Liver (tissue), 9 donors: Measurements from ENCODE around the gene TTC28. TPM values are rescaled to one million over a fixed set of nuclear protein-coding genes. Genes with fewer than 3 reads are reported as not detected.

Source experiments
- DNase-seq: peaks from one replicate; pipeline ENCODE4 v3.0.0-alpha.2; 2017; ENCODE audit warnings: low spot score
- H3K27ac ChIP-seq, 2 donors: one replicate each; pipeline ENCODE4 v1.7.0; 2013; ENCODE audit warnings: inconsistent platforms in 2 of 2, low read length in 2 of 2, control low read depth in 1 of 2, low read depth in 1 of 2, mild to moderate bottlenecking in 1 of 2
- H3K27me3 ChIP-seq, 4 donors: one replicate each; pipeline versions ENCODE4 v1.6.1 to v1.7.0; 2013; ENCODE audit warnings: low read length in 3 of 4, inconsistent platforms in 1 of 4, mild to moderate bottlenecking in 1 of 4, moderate library complexity in 1 of 4; ENCODE audit not compliant: control insufficient read depth in 4 of 4, insufficient read depth in 4 of 4
- H3K36me3 ChIP-seq, 4 donors: one replicate each; pipeline versions ENCODE4 v1.6.1 to v1.7.0; 2013; ENCODE audit warnings: low read length in 3 of 4, mild to moderate bottlenecking in 3 of 4, low read depth in 1 of 4, moderate library complexity in 1 of 4; ENCODE audit not compliant: control insufficient read depth in 4 of 4, insufficient read depth in 3 of 4
- H3K4me1 ChIP-seq, 4 donors: one replicate each; pipeline versions ENCODE4 v1.6.1 to v1.7.0; 2013; ENCODE audit warnings: low read length in 3 of 4, mild to moderate bottlenecking in 3 of 4, moderate library complexity in 1 of 4; ENCODE audit not compliant: control insufficient read depth in 4 of 4, insufficient read depth in 4 of 4
- H3K4me3 ChIP-seq, 3 donors: one replicate each; pipeline versions ENCODE4 v1.6.1 to v1.7.0; 2013; ENCODE audit warnings: low read length in 3 of 3, control low read depth in 1 of 3, low read depth in 1 of 3, mild to moderate bottlenecking in 1 of 3
- H3K9ac ChIP-seq, 2 donors: one replicate each; pipeline ENCODE4 v1.7.0; 2013; ENCODE audit warnings: low read length in 2 of 2, mild to moderate bottlenecking in 2 of 2, moderate library complexity in 2 of 2, control low read depth in 1 of 2, low read depth in 1 of 2
- H3K9me3 ChIP-seq, 4 donors: one replicate each; pipeline versions ENCODE4 v1.6.1 to v1.7.0; 2013; ENCODE audit warnings: low read length in 3 of 4; ENCODE audit not compliant: control insufficient read depth in 4 of 4
- ATF3 ChIP-seq: IDR thresholded peaks from 2 replicates; pipeline ENCODE4 v1.6.1; 2016; ENCODE audit warnings: antibody characterized with exemption
- CTCF ChIP-seq: fragments of 150-350 bp; IDR thresholded peaks from 2 replicates; pipeline ENCODE4 v1.5.1; 2017; ENCODE audit warnings: improper control_type of control experiment, low read depth, low read length; ENCODE audit not compliant: missing input control
- EGR1 ChIP-seq, 2 donors: IDR thresholded peaks; 2 replicates each; pipeline ENCODE4 v1.6.1; 2016 to 2018; ENCODE audit warnings: antibody characterized with exemption in 2 of 2, low read depth in 2 of 2
- FOXA1 ChIP-seq: IDR thresholded peaks from 2 replicates; pipeline ENCODE4 v1.6.1; 2016; ENCODE audit warnings: antibody characterized with exemption
- FOXA2 ChIP-seq: IDR thresholded peaks from 2 replicates; pipeline ENCODE4 v1.6.1; 2016; ENCODE audit warnings: antibody characterized with exemption
- GABPA ChIP-seq, 2 donors: IDR thresholded peaks in 1 of 2; conservative IDR thresholded peaks in 1 of 2; 2 replicates each; pipeline ENCODE4 v1.6.1; 2016; ENCODE audit warnings: antibody characterized with exemption in 2 of 2, mild to moderate bottlenecking in 1 of 2, moderate library complexity in 1 of 2
- HNF4G ChIP-seq: IDR thresholded peaks from 2 replicates; pipeline ENCODE4 v1.6.1; 2016; ENCODE audit warnings: antibody characterized with exemption
- JUND ChIP-seq, 2 donors: IDR thresholded peaks; 2 replicates each; pipeline ENCODE4 v1.6.1; 2016; ENCODE audit warnings: antibody characterized with exemption in 2 of 2
- MAX ChIP-seq: IDR thresholded peaks from 2 replicates; pipeline ENCODE4 v1.6.1; 2016; ENCODE audit warnings: antibody characterized with exemption
- NR2F2 ChIP-seq: IDR thresholded peaks from 2 replicates; pipeline ENCODE4 v1.6.1; 2016; ENCODE audit warnings: antibody characterized with exemption
- REST ChIP-seq: IDR thresholded peaks from 2 replicates; pipeline ENCODE4 v1.6.1; 2016; ENCODE audit warnings: antibody characterized with exemption, mild to moderate bottlenecking
- RXRA ChIP-seq, 2 donors: IDR thresholded peaks; 2 replicates each; pipeline ENCODE4 v1.6.1; 2017 to 2018; ENCODE audit warnings: antibody characterized with exemption in 2 of 2, mild to moderate bottlenecking in 1 of 2
- SP1 ChIP-seq: IDR thresholded peaks from 2 replicates; pipeline ENCODE4 v1.6.1; 2018; ENCODE audit warnings: antibody characterized with exemption, mild to moderate bottlenecking
- TAF1 ChIP-seq: conservative IDR thresholded peaks from 2 replicates; pipeline ENCODE4 v1.6.1; 2016; ENCODE audit warnings: antibody characterized with exemption, mild to moderate bottlenecking
- YY1 ChIP-seq: IDR thresholded peaks from 2 replicates; pipeline ENCODE4 v1.6.1; 2016; ENCODE audit warnings: antibody characterized with exemption, mild to moderate bottlenecking
- ZBTB33 ChIP-seq: IDR thresholded peaks from 2 replicates; pipeline ENCODE4 v1.6.1; 2016; ENCODE audit warnings: antibody characterized with exemption
- WGBS: extraction: QIAGEN DNeasy Blood & Tissue Kit; methylation state at CpG from one replicate; pipeline ENCODE4 v1.1.7; 2013; 5-methylcytosine and 5-hydroxymethylcytosine counted together
- polyA plus RNA-seq, 2 donors: library from polyadenylated mRNA; stranded (reverse) in 1 of 2; unstranded in 1 of 2; fragments of 200-250 nt in 1 of 2; fragments of >200 nt in 1 of 2; fragmentation: Nextera tagmentation in 1 of 2; extraction: Ambion mirVana in 1 of 2; gene quantifications; one replicate each; pipeline versions ENCODE4 v1.2.1 to v1.2.3, GENCODE V29; 2013 to 2015
- total RNA-seq, 2 donors: library from RNA; depleted of rRNA; stranded (reverse); fragments of >200 nt; gene quantifications; one replicate each; pipeline ENCODE4 v1.2.3, GENCODE V29; 2014
- donor health status: healthy.
- donor health status: healthy.
- donor health status: healthy.
- donor health status: healthy.
- donor health status: healthy.

TTC28 gene
- total and polyA plus RNA-seq, 4 donors: 4.2 to 19.4 (median 5.9) TPM

GRCh38 chr22:27980424-27981148 is 699.1 kb downstream of the TTC28 start:
- no peak for DNase-seq
- no peak overlapping the region for H3K4me3 ChIP-seq
- 95% methylated on average over 7 of the region's 7 CpGs for WGBS
- no peaks in the 10 kb centered on the region for H3K4me1 ChIP-seq
- no peak overlapping the region for H3K9ac ChIP-seq
- no peaks in the 10 kb centered on the region for H3K27me3 ChIP-seq
- TF ChIP-seq FOXA2 (no peak), ZBTB33 (no peak), SP1 (no peak)
- peaks cover 0 to 7% (median 5%) of the 10 kb centered on the region in 4 donors for H3K36me3 ChIP-seq
- H3K9me3 ChIP-seq: no peaks in the 10 kb centered on the region
- no peak overlapping the region for H3K27ac ChIP-seq

- peaks cover 0 to under 1% (median 0%) of the 10 kb centered on the region in 4 donors for H3K4me1 ChIP-seq
- 86% methylated on average over 5 of the region's 5 CpGs for WGBS
- no peaks in the 10 kb centered on the region for H3K9me3 ChIP-seq
- TF ChIP-seq MAX (no peak), EGR1 (IDR thresholded peaks at IDR 0.05; ENCODE audit: low read depth in 2 of 2) (no peak), GABPA (IDR thresholded peaks at IDR 0.05 in 1 of 2, conservative IDR thresholded peaks at IDR 0.05 in 1 of 2) (no peak), RXRA (IDR thresholded peaks at IDR 0.05) (no peak), JUND (IDR thresholded peaks at IDR 0.05) (no peak), ZBTB33 (no peak), FOXA1 (no peak), HNF4G (no peak), FOXA2 (no peak), TAF1 (no peak), ATF3 (no peak), CTCF (no peak), SP1 (no peak), REST (no peak), NR2F2 (no peak), YY1 (no peak)
- no peak overlapping the region for H3K9ac ChIP-seq
- no peaks in the 10 kb centered on the region for H3K27me3 ChIP-seq
- peaks cover 0 to 7% (median 2%) of the 10 kb centered on the region in 4 donors for H3K36me3 ChIP-seq
- H3K27ac ChIP-seq: no peak overlapping the region
- DNase-seq: no peak
- H3K4me3 ChIP-seq: no peak overlapping the region
These were observed 700.8 kb downstream of the TTC28 start for GRCh38 chr22:27978802-27979201.
